SK-N-SH treated with all-trans-retinoic acid at 6 μM for 48 hours (cell line): Measurements from ENCODE around the gene RIPK4.
"Not testable (repeated sequence)": the region's sequence is repeated elsewhere in the genome, so short reads cannot be mapped to it uniquely, and the experiment has no call there.

Source experiments
- ARNTL ChIP-seq: fragments of 450-650 bp; formaldehyde crosslinking; IDR thresholded peaks from 2 replicates; pipeline ENCODE4 v1.5.0; 2020; ENCODE audit warnings: low read depth, mild to moderate bottlenecking, moderate library complexity, borderline replicate concordance
- GLIS3 ChIP-seq: fragments of 250-450 bp; sonication (Bioruptor Pico); IDR thresholded peaks from 2 replicates; pipeline ENCODE4 v1.5.0; 2020; ENCODE audit warnings: mild to moderate bottlenecking, moderate library complexity
- ISL1 ChIP-seq: fragments of 250-450 bp; sonication (Bioruptor Pico); IDR thresholded peaks from 2 replicates; pipeline ENCODE4 v2.1.2; 2022; ENCODE audit warnings: mild to moderate bottlenecking, moderate library complexity
- OSR1 ChIP-seq: fragments of 250-450 bp; sonication (Bioruptor Pico); IDR thresholded peaks from 2 replicates; pipeline ENCODE4 v1.8.0; 2022; ENCODE audit warnings: moderate library complexity, mild to moderate bottlenecking, inconsistent platforms
- TCF4 ChIP-seq: fragments of 250-450 bp; sonication (Bioruptor Pico); IDR thresholded peaks from 2 replicates; pipeline ENCODE4 v1.8.0; 2021; ENCODE audit warnings: mild to moderate bottlenecking, moderate library complexity, borderline replicate concordance
- ZFP3 ChIP-seq: fragments of 250-450 bp; sonication (Bioruptor Pico); IDR thresholded peaks from 2 replicates; pipeline ENCODE4 v1.5.0; 2020; ENCODE audit warnings: mild to moderate bottlenecking, moderate library complexity
- ZFP30 ChIP-seq: fragments of 450-650 bp; formaldehyde crosslinking; IDR thresholded peaks from 2 replicates; pipeline ENCODE4 v1.5.0; 2022; ENCODE audit warnings: mild to moderate bottlenecking, moderate library complexity
- TF ChIP-seq, protein P1 (sequence below): fragments of 250-450 bp; sonication (Bioruptor Pico); IDR thresholded peaks from 2 replicates; pipeline ENCODE4 v1.8.0; 2020; ENCODE audit warnings: mild to moderate bottlenecking, moderate library complexity, borderline replicate concordance
- TF ChIP-seq, protein P2 (sequence below): fragments of 250-450 bp; sonication (Bioruptor Pico); IDR thresholded peaks from 2 replicates; pipeline ENCODE4 v1.8.0; 2021; ENCODE audit warnings: low read depth, mild to moderate bottlenecking, moderate library complexity, borderline replicate concordance
- TF ChIP-seq, protein P3 (sequence below): fragments of 250-450 bp; sonication (Bioruptor Pico); IDR thresholded peaks from 2 replicates; pipeline ENCODE4 v1.5.1; 2021; ENCODE audit warnings: mild to moderate bottlenecking, moderate library complexity

- TF ChIP-seq ARNTL, TCF4, OSR1, ISL1, ZFP3, GLIS3, ZFP30 (CRISPR knock-in tag): not testable (repeated sequence)
- TF ChIP-seq, protein P1, sequence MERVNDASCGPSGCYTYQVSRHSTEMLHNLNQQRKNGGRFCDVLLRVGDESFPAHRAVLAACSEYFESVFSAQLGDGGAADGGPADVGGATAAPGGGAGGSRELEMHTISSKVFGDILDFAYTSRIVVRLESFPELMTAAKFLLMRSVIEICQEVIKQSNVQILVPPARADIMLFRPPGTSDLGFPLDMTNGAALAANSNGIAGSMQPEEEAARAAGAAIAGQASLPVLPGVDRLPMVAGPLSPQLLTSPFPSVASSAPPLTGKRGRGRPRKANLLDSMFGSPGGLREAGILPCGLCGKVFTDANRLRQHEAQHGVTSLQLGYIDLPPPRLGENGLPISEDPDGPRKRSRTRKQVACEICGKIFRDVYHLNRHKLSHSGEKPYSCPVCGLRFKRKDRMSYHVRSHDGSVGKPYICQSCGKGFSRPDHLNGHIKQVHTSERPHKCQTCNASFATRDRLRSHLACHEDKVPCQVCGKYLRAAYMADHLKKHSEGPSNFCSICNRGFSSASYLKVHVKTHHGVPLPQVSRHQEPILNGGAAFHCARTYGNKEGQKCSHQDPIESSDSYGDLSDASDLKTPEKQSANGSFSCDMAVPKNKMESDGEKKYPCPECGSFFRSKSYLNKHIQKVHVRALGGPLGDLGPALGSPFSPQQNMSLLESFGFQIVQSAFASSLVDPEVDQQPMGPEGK, result not testable (repeated sequence)
- TF ChIP-seq, protein P2, sequence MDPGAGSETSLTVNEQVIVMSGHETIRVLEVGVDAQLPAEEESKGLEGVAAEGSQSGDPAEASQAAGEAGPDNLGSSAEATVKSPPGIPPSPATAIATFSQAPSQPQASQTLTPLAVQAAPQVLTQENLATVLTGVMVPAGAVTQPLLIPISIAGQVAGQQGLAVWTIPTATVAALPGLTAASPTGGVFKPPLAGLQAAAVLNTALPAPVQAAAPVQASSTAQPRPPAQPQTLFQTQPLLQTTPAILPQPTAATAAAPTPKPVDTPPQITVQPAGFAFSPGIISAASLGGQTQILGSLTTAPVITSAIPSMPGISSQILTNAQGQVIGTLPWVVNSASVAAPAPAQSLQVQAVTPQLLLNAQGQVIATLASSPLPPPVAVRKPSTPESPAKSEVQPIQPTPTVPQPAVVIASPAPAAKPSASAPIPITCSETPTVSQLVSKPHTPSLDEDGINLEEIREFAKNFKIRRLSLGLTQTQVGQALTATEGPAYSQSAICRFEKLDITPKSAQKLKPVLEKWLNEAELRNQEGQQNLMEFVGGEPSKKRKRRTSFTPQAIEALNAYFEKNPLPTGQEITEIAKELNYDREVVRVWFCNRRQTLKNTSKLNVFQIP (CRISPR knock-in tag), result not testable (repeated sequence)
- TF ChIP-seq, protein P3, sequence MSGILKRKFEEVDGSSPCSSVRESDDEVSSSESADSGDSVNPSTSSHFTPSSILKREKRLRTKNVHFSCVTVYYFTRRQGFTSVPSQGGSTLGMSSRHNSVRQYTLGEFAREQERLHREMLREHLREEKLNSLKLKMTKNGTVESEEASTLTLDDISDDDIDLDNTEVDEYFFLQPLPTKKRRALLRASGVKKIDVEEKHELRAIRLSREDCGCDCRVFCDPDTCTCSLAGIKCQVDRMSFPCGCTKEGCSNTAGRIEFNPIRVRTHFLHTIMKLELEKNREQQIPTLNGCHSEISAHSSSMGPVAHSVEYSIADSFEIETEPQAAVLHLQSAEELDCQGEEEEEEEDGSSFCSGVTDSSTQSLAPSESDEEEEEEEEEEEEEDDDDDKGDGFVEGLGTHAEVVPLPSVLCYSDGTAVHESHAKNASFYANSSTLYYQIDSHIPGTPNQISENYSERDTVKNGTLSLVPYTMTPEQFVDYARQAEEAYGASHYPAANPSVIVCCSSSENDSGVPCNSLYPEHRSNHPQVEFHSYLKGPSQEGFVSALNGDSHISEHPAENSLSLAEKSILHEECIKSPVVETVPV, result not testable (repeated sequence)
Measured at GRCh38 chr21:41723835-41724234, 43.0 kb downstream of the RIPK4 start.
